IMR-90 (cell line): ENCODE results near the gene KLLN. TPM values are rescaled to one million over a fixed set of nuclear protein-coding genes. Genes with fewer than 3 reads are reported as not detected.

Experiments
- ATAC-seq: fragments of 200-7000 bp; cut with Tn5 transposase; 2 replicates; pipeline ENCODE4 v1.9.1; 2020; ENCODE audit warnings: low read depth, mild to moderate bottlenecking, moderate library complexity
- BruUV-seq: library from RNA; stranded (reverse); fragments of 400-500 nt; replicated peaks from 2 replicates; lab custom pipeline; 2021; lab: Mats Ljungman, UMichigan
- CTCF ChIA-PET: fragments of 300-600 bp; formaldehyde crosslinking; extraction: SDS; loops from one replicate; lab custom pipeline; 2021; ENCODE audit warnings: antibody characterized with exemption; lab: Yijun Ruan, JAX
- POLR2A ChIA-PET: fragments of 300-600 bp; sonication (Branson Sonifier 250); formaldehyde crosslinking; loops from one replicate; lab custom pipeline; 2022; ENCODE audit warnings: antibody characterized with exemption; ENCODE audit not compliant: unreplicated experiment; lab: Charles Lee
- DNase-seq: peaks from one replicate; pipeline ENCODE4 v3.0.0; 2013
- H2AFZ ChIP-seq: replicated peaks from 2 replicates; pipeline ENCODE3; 2013; ENCODE audit warnings: low read length, mild to moderate bottlenecking; ENCODE audit not compliant: poor library complexity
- H2AK5ac ChIP-seq: 2 replicates; pipeline ENCODE4 v1.6.1; 2013; ENCODE audit warnings: low read depth, low read length, inconsistent platforms
- H2AK9ac ChIP-seq: replicated peaks from 2 replicates; pipeline ENCODE3; 2013; ENCODE audit warnings: mild to moderate bottlenecking, low read depth, low read length, moderate library complexity; ENCODE audit not compliant: poor library complexity
- H2BK120ac ChIP-seq: 2 replicates; pipeline ENCODE4 v1.6.1; 2013; ENCODE audit warnings: low read depth, low read length, inconsistent platforms
- H2BK15ac ChIP-seq: 3 replicates; pipeline ENCODE4 v1.6.1; 2013; ENCODE audit warnings: low read depth, low read length, inconsistent platforms
- H2BK20ac ChIP-seq: 2 replicates; pipeline ENCODE4 v1.6.1; 2013; ENCODE audit warnings: low read depth, mild to moderate bottlenecking, inconsistent platforms, low read length, moderate library complexity
- H2BK5ac ChIP-seq: 2 replicates; pipeline ENCODE4 v1.6.1; 2013; ENCODE audit warnings: mild to moderate bottlenecking, low read depth, low read length, inconsistent platforms; ENCODE audit not compliant: poor library complexity, severe bottlenecking
- H3K14ac ChIP-seq: replicated peaks from 2 replicates; pipeline ENCODE4 v1.6.1; 2013; ENCODE audit warnings: low read depth, low read length, inconsistent platforms
- H3K18ac ChIP-seq: 2 replicates; pipeline ENCODE4 v1.6.1; 2013; ENCODE audit warnings: low read depth, low read length, control low read depth
- H3K23ac ChIP-seq: 2 replicates; pipeline ENCODE4 v1.6.1; 2013; ENCODE audit warnings: low read depth, low read length, inconsistent platforms
- H3K27ac ChIP-seq: 2 replicates; pipeline ENCODE4 v1.5.1; 2013; ENCODE audit warnings: mild to moderate bottlenecking, control low read depth, low read length; ENCODE audit not compliant: insufficient read depth
- H3K27me3 ChIP-seq: 2 replicates; pipeline ENCODE4 v1.6.1; 2013; ENCODE audit warnings: low read length; ENCODE audit not compliant: control insufficient read depth, insufficient read depth
- H3K36me3 ChIP-seq: 2 replicates; pipeline ENCODE4 v1.6.1; 2013; ENCODE audit warnings: low read length, mixed read lengths; ENCODE audit not compliant: control insufficient read depth, insufficient read depth
- H3K4ac ChIP-seq: 2 replicates; pipeline ENCODE4 v1.6.1; 2013; ENCODE audit warnings: low read depth, low read length, inconsistent platforms
- H3K4me1 ChIP-seq: 2 replicates; pipeline ENCODE4 v1.6.1; 2013; ENCODE audit warnings: low read length, mixed read lengths; ENCODE audit not compliant: control insufficient read depth, insufficient read depth
- H3K4me2 ChIP-seq: 2 replicates; pipeline ENCODE4 v1.6.1; 2013; ENCODE audit warnings: low read depth, mild to moderate bottlenecking, control low read depth, low read length, moderate library complexity
- H3K4me3 ChIP-seq: 2 replicates; pipeline ENCODE4 v1.5.1; 2013; ENCODE audit warnings: low read depth, mild to moderate bottlenecking, control low read depth, low read length, moderate library complexity; ENCODE audit not compliant: insufficient read depth
- H3K56ac ChIP-seq: 2 replicates; pipeline ENCODE4 v1.6.1; 2013; ENCODE audit warnings: low read length, inconsistent platforms; ENCODE audit not compliant: insufficient read depth; ENCODE audit errors: extremely low read depth
- H3K79me1 ChIP-seq, 2 experiments: 2 replicates each; pipeline ENCODE4 v1.6.1; 2013; ENCODE audit warnings: low read length in 2 of 2, inconsistent platforms in 1 of 2, low read depth in 1 of 2
- H3K9ac ChIP-seq: 2 replicates; pipeline ENCODE4 v1.6.1; 2013; ENCODE audit warnings: low read depth, low read length, control low read depth
- H3K9me1 ChIP-seq: 2 replicates; pipeline ENCODE4 v1.6.1; 2013; ENCODE audit warnings: low read length, inconsistent platforms; ENCODE audit not compliant: insufficient read depth
- H3K9me3 ChIP-seq: 2 replicates; pipeline ENCODE4 v1.6.1; 2013; ENCODE audit warnings: low read length; ENCODE audit not compliant: control insufficient read depth, insufficient read depth
- H4K20me1 ChIP-seq: 2 replicates; pipeline ENCODE4 v1.6.1; 2013; ENCODE audit warnings: low read length, inconsistent platforms; ENCODE audit not compliant: insufficient read depth
- H4K5ac ChIP-seq: 2 replicates; pipeline ENCODE4 v1.6.1; 2013; ENCODE audit warnings: mild to moderate bottlenecking, low read depth, low read length, control low read depth
- H4K8ac ChIP-seq, 2 experiments: 2 replicates each; pipeline ENCODE4 v1.6.1; 2013; ENCODE audit warnings: low read depth in 2 of 2, low read length in 2 of 2, control low read depth in 1 of 2, inconsistent platforms in 1 of 2
- H4K91ac ChIP-seq: 2 replicates; pipeline ENCODE4 v1.6.1; 2013; ENCODE audit warnings: low read depth, low read length, inconsistent platforms; ENCODE audit not compliant: insufficient read depth
- CTCF ChIP-seq: conservative IDR thresholded peaks from 2 replicates; pipeline ENCODE4 v1.5.1; 2012; ENCODE audit warnings: mild to moderate bottlenecking, low read depth, low read length, improper control_type of control experiment
- USF2 ChIP-seq: fragments of 150-350 bp; IDR thresholded peaks from 2 replicates; pipeline ENCODE4 v1.6.1; 2017; ENCODE audit warnings: mild to moderate bottlenecking, antibody characterized with exemption, low read length, low read depth
- WGBS, 2 experiments: methylation state at CpG; one replicate each; pipeline versions ENCODE4 v1.1.5 to v1.1.7; 2013; ENCODE audit warnings: missing lambda C conversion rate in 2 of 2; ENCODE audit not compliant: insufficient read length in 1 of 2; ENCODE audit errors: extremely low coverage in 2 of 2; 5-methylcytosine and 5-hydroxymethylcytosine counted together
- dilution Hi-C: fragments of 300-500 bp; cut with HindIII; formaldehyde crosslinking; loops from one replicate; pipeline ENCODE4 v1.14.3; 2018; ENCODE audit warnings: low sequenced_read_pairs; ENCODE audit not compliant: unreplicated experiment
- in situ Hi-C: fragments of 300-500 bp; cut with MboI; formaldehyde crosslinking; loops from 3 replicates; pipeline ENCODE4 v1.14.3; 2019; ENCODE audit warnings: low sequenced_read_pairs, inconsistent platforms, mixed read lengths
- intact Hi-C: fragments of 100-400 bp; cut with micrococcal nuclease; formaldehyde crosslinking; loops from 2 replicates; pipeline ENCODE4 v1.10.0; 2022
- polyA plus RNA-seq, 3 experiments: library from polyadenylated mRNA; depleted of rRNA; stranded (reverse); fragments of >200 nt; gene quantifications; 2 replicates each; pipeline ENCODE4 v1.2.3, GENCODE V29; 2012; ENCODE audit warnings: low replicate concordance in 1 of 3
- total RNA-seq: library from RNA; depleted of rRNA; stranded (reverse); fragments of >200 nt; gene quantifications from 2 replicates; pipeline ENCODE4 v1.2.3, GENCODE V29; 2012

KLLN gene
- total and polyA plus RNA-seq, 2 of the 4 experiments (the other 2 are of a cell fraction), result 0.36 TPM

- H3K9me1 ChIP-seq, result no peaks in the 10 kb centered on the region
- no peak for TF ChIP-seq USF2
- no peak for TF ChIP-seq CTCF
- no peak overlapping the region for H3K18ac ChIP-seq
- BruUV-seq, result no TSS peak
- ChIA-PET CTCF (interaction anchor here (1.0 kb wide), 1 partner anchor 733 kb away, joined by 3 read pairs; no protein-coding TSS in a partner anchor), POLR2A (no interaction called here)
- no peaks in the 10 kb centered on the region for H3K27me3 ChIP-seq
- no peak overlapping the region for H2AK5ac ChIP-seq
- no peak overlapping the region for H3K4ac ChIP-seq
- H3K79me1 ChIP-seq, result no peaks in the 10 kb centered on the region
- no peaks in the 10 kb centered on the region for H3K9me3 ChIP-seq
- no peak overlapping the region for H3K56ac ChIP-seq
- no peak overlapping the region for H2BK20ac ChIP-seq
- H3K14ac ChIP-seq, result no peak overlapping the region
- H3K23ac ChIP-seq, result no peak overlapping the region
- H3K4me2 ChIP-seq, result no peak overlapping the region
- WGBS, 2 experiments, result no CpG with 5 or more reads among the region's 2 CpGs
- no peak overlapping the region for H4K5ac ChIP-seq
- H2BK15ac ChIP-seq, result no peak overlapping the region
- no peak overlapping the region for H2BK120ac ChIP-seq
- H3K4me1 ChIP-seq, result no peaks in the 10 kb centered on the region
- no peak overlapping the region for H4K8ac ChIP-seq
- H4K91ac ChIP-seq, result no peak overlapping the region
- dilution Hi-C loops (no loop called here), in situ Hi-C loops (no loop called here), intact Hi-C loops (no loop called here)
- H2BK5ac ChIP-seq, result no peak overlapping the region
- H4K20me1 ChIP-seq, result no peaks in the 10 kb centered on the region
- DNase-seq, result no peak
- no peak overlapping the region for H3K9ac ChIP-seq
- no peak for ATAC-seq
- H3K4me3 ChIP-seq, result no peak overlapping the region
- H2AFZ ChIP-seq, result no peak overlapping the region
- no peaks in the 10 kb centered on the region for H3K36me3 ChIP-seq
- H2AK9ac ChIP-seq, result no peak overlapping the region
- H3K27ac ChIP-seq, result no peak overlapping the region
These were observed 35.7 kb downstream of the KLLN start for GRCh38 chr10:87827681-87828080.
